SK-N-SH (cell line): ENCODE data around the gene ANKS1B. TPM values are rescaled to one million over a fixed set of nuclear protein-coding genes. Genes with fewer than 3 reads are reported as not detected.

Experiments used
- CTCF ChIA-PET: fragments of 300-600, 350-600 bp; formaldehyde crosslinking; extraction: SDS; loops from one replicate; lab custom pipeline; 2021; lab: Yijun Ruan, JAX
- POLR2A ChIA-PET: fragments of 350-600 bp; sonication (Branson Sonifier 250); formaldehyde crosslinking; extraction: SDS; loops from one replicate; lab custom pipeline; 2020; ENCODE audit warnings: antibody characterized with exemption, inconsistent platforms; lab: Yijun Ruan, JAX
- DNase-seq: peaks from one replicate; pipeline ENCODE4 v3.0.0; 2012
- H2AFZ ChIP-seq: fragments of 200-600 bp; sonication (generic); 2 replicates; pipeline ENCODE4 v1.8.1; 2016; ENCODE audit warnings: antibody characterized with exemption, mild to moderate bottlenecking, low read depth
- H3F3A ChIP-seq: fragments of 200-600 bp; sonication (generic); replicated peaks from 2 replicates; pipeline ENCODE3; 2016; ENCODE audit warnings: antibody characterized with exemption, mild to moderate bottlenecking; ENCODE audit not compliant: insufficient read depth
- H3K27ac ChIP-seq, 2 experiments: fragments of 200-500 bp in 1 of 2; fragments of 200-600 bp in 1 of 2; sonication (Bioruptor generic) in 1 of 2; sonication (generic), shearing (Covaris generic) in 1 of 2; 2 replicates each; pipeline versions ENCODE4 v1.5.1 to v1.6.1; 2014 to 2016; ENCODE audit warnings: low read depth in 2 of 2, inconsistent platforms in 1 of 2, low read length in 1 of 2, mild to moderate bottlenecking in 1 of 2, mixed read lengths in 1 of 2
- H3K27me3 ChIP-seq: fragments of 200-600 bp; sonication (generic), shearing (Covaris generic); 2 replicates; pipeline ENCODE4 v1.6.1; 2016; ENCODE audit warnings: mixed run types; ENCODE audit not compliant: insufficient read depth
- H3K36me3 ChIP-seq, 2 experiments: fragments of 200-500 bp in 1 of 2; fragments of 200-600 bp in 1 of 2; sonication (Bioruptor generic) in 1 of 2; sonication (generic) in 1 of 2; replicated peaks in 1 of 2; 2 replicates each; pipeline versions ENCODE3 to v1.5.1; 2014 to 2016; ENCODE audit warnings: low read length in 1 of 2, mild to moderate bottlenecking in 1 of 2; ENCODE audit not compliant: insufficient read depth in 2 of 2, control insufficient read depth in 1 of 2
- H3K4me1 ChIP-seq, 2 experiments: fragments of 200-500 bp in 1 of 2; fragments of 200-600 bp in 1 of 2; sonication (Bioruptor generic) in 1 of 2; sonication (generic), shearing (Covaris generic) in 1 of 2; 2 replicates each; pipeline versions ENCODE4 v1.5.1 to v1.6.1; 2014 to 2016; ENCODE audit warnings: low read depth in 1 of 2, low read length in 1 of 2, mixed run types in 1 of 2; ENCODE audit not compliant: insufficient read depth in 2 of 2, control insufficient read depth in 1 of 2
- H3K4me2 ChIP-seq: fragments of 200-600 bp; sonication (generic), shearing (Covaris generic); 2 replicates; pipeline ENCODE4 v1.6.1; 2017; ENCODE audit warnings: mixed run types
- H3K4me3 ChIP-seq, 2 experiments: fragments of 200-500 bp in 1 of 2; fragments of 200-600 bp in 1 of 2; sonication (Bioruptor generic) in 1 of 2; sonication (generic), shearing (Covaris generic) in 1 of 2; 2 replicates each; pipeline versions ENCODE4 v1.5.1 to v1.8.1; 2014 to 2016; ENCODE audit warnings: low read depth in 2 of 2, inconsistent platforms in 1 of 2, low read length in 1 of 2, mild to moderate bottlenecking in 1 of 2, mixed read lengths in 1 of 2, moderate library complexity in 1 of 2
- H3K79me2 ChIP-seq: fragments of 200-600 bp; sonication (generic); 2 replicates; pipeline ENCODE4 v1.8.1; 2017; ENCODE audit warnings: mild to moderate bottlenecking; ENCODE audit not compliant: insufficient read depth
- H3K9ac ChIP-seq: fragments of 200-600 bp; sonication (generic); 2 replicates; pipeline ENCODE4 v1.6.1; 2017; ENCODE audit warnings: mixed run types
- H3K9me2 ChIP-seq: fragments of 200-600 bp; sonication (generic); 2 replicates; pipeline ENCODE4 v1.6.1; 2017; ENCODE audit warnings: mixed run types
- H3K9me3 ChIP-seq: fragments of 200-600 bp; sonication (generic); 2 replicates; pipeline ENCODE4 v1.6.1; 2017; ENCODE audit warnings: mixed run types, mild to moderate bottlenecking, moderate library complexity
- H4K20me1 ChIP-seq: fragments of 200-600 bp; sonication (generic); 2 replicates; pipeline ENCODE4 v1.6.1; 2017; ENCODE audit warnings: mild to moderate bottlenecking, mixed run types; ENCODE audit not compliant: insufficient read depth
- CHD2 ChIP-seq: fragments of 150-350 bp; IDR thresholded peaks from 2 replicates; pipeline ENCODE4 v1.6.1; 2018; ENCODE audit warnings: low read length; ENCODE audit not compliant: partially characterized antibody
- CTCF ChIP-seq: fragments of 200-600 bp; sonication (generic); IDR thresholded peaks from 2 replicates; pipeline ENCODE4 v1.6.1; 2017; ENCODE audit warnings: antibody characterized with exemption, mild to moderate bottlenecking, moderate library complexity
- EZH2phosphoT487 ChIP-seq: fragments of 200-600 bp; sonication (generic); IDR thresholded peaks from 2 replicates; pipeline ENCODE4 v1.6.1; 2017; ENCODE audit warnings: low read depth, mixed run types, mild to moderate bottlenecking, antibody characterized with exemption, moderate library complexity, borderline replicate concordance
- GATA2 ChIP-seq: sonication (generic); formaldehyde crosslinking; IDR thresholded peaks from 2 replicates; pipeline ENCODE4 v1.5.0; 2020; ENCODE audit warnings: mild to moderate bottlenecking, missing genetic modification reagents
- POLR2AphosphoS5 ChIP-seq: IDR thresholded peaks from 2 replicates; pipeline ENCODE4 v1.6.1; 2012; ENCODE audit warnings: low read depth, low read length
- RXRA ChIP-seq: IDR thresholded peaks from 2 replicates; pipeline ENCODE4 v1.4.0; 2012; ENCODE audit warnings: low read depth, mild to moderate bottlenecking, borderline replicate concordance
- TCF12 ChIP-seq: IDR thresholded peaks from 2 replicates; pipeline ENCODE4 v1.4.0; 2012
- USF1 ChIP-seq: IDR thresholded peaks from 2 replicates; pipeline ENCODE4 v1.4.0; 2012; ENCODE audit warnings: low read depth, borderline replicate concordance
- USF2 ChIP-seq: fragments of 150-350 bp; IDR thresholded peaks from 2 replicates; pipeline ENCODE4 v1.6.1; 2017; ENCODE audit warnings: antibody characterized with exemption, low read length, low read depth, borderline replicate concordance
- ZBTB33 ChIP-seq: IDR thresholded peaks from 2 replicates; pipeline ENCODE4 v1.4.0; 2012; ENCODE audit warnings: low read depth, borderline replicate concordance
- WGBS: methylation state at CpG from one replicate; pipeline ENCODE4 v1.1.6; 2017; ENCODE audit warnings: low lambda C conversion rate; 5-methylcytosine and 5-hydroxymethylcytosine counted together
- polyA plus RNA-seq, 3 experiments: library from polyadenylated mRNA; depleted of rRNA; stranded (reverse); fragments of >200 nt; gene quantifications; 2 replicates each; pipeline ENCODE4 v1.2.3, GENCODE V29; 2012

ANKS1B gene
- polyA plus RNA-seq, 1 of the 3 experiments (the other 2 are of a cell fraction), result 1.8 TPM

GRCh38 chr12:98741556-98742265, 1243.0 kb downstream of the ANKS1B start:
- 85% methylated on average over 10 of the region's 12 CpGs for WGBS
- no peaks in the 10 kb centered on the region for H3K36me3 ChIP-seq
- no peak overlapping the region for H2AFZ ChIP-seq
- H3K9me3 ChIP-seq, result no peaks in the 10 kb centered on the region
- TF ChIP-seq CHD2 (no peak), USF1 (no peak), CTCF (no peak), GATA2 (CRISPR knock-in tag) (no peak), POLR2AphosphoS5 (no peak), RXRA (no peak), TCF12 (no peak), EZH2phosphoT487 (no peak), USF2 (no peak), ZBTB33 (no peak)
- no peaks in the 10 kb centered on the region for H3K27me3 ChIP-seq
- no peaks in the 10 kb centered on the region for H4K20me1 ChIP-seq
- ChIA-PET POLR2A (no interaction called here), CTCF (interaction anchor here (0.8 to 2.3 kb wide), 8 partner anchors 11 to 257 kb away, joined by 3 to 10 read pairs (median 4); no protein-coding TSS in a partner anchor)
- H3K4me3 ChIP-seq, result no peak overlapping the region
- H3K79me2 ChIP-seq, result no peaks in the 10 kb centered on the region
- no peak overlapping the region for H3K9ac ChIP-seq
- H3K9me2 ChIP-seq, result no peaks in the 10 kb centered on the region
- DNase-seq, result no peak
- peaks cover 0 to 16% of the 10 kb centered on the region in 2 experiments; a peak in 3 of 4 replicates for H3K4me1 ChIP-seq
- H3K4me2 ChIP-seq, result no peak overlapping the region
- no peak overlapping the region for H3K27ac ChIP-seq
- no peaks in the 10 kb centered on the region for H3F3A ChIP-seq
